Measurements from ENCODE around the gene MAN1A1.
A peak's percentile ranks its signal among the peaks of the same experiment; 100 is the strongest.
"Not testable (repeated sequence)": the region's sequence is repeated elsewhere in the genome, so short reads cannot be mapped to it uniquely, and the experiment has no call there.

The MAN1A1 gene
- total RNA-seq = 46.5 to 64.0 (median 53.2) reads per million in 3 donors

DNA sequence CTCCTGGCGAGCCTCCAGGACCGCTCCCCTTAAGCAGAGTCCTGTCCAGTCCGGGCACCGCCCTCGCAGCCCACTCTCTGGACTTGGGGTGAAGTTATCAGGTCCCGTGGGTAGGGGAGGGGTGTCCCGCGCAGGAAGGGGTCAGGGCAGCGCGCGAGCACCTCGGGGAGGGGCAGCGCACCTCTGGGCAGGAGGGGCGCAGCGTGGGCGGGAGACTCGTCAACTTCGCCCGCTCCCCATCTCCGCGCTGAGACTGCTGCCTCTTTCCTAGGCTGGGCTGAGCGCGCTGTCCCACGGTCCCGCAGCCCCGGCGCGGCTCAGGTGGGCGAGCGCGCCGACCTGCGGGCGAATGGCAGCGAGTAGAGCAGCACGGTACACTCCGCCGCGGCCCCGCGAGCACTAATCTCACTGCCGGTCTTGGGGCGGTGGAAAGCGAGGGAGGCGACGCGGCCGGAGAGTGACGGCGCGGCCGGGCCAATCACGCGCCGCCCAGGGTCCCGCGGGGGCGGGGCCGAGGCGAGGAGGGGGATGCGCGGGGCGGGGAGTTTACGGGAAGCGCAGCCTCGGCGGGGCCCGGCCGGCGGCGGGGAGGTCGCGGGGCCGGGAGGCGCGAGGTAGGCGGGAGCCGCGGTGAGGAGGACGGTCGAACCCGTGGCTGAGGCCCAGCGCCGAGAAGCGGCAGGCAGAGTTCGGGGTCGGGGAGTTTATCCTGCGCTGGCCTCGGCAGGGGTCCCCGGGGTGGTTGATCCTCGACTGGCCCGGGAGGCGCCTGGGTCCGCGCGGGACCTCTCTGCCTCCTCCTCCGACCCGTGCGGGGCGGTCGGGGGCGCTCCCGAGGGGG is at the start of gene MAN1A1:
TSS of gene MAN1A1 (minus strand) at position 401 of the 841 bp plus-strand sequence. CDS start 696 bp downstream, outside the sequence.
- Histone ChIP-seq H3K4me3 (ENCODE audit: insufficient read depth, low read depth, low read length, poor library complexity, severe bottlenecking) (peak within 1 kb of the TSS; percentile 93), H3K4me1 (ENCODE audit: control insufficient read depth, insufficient read depth, low read length, poor library complexity, severe bottlenecking) (peaks cover 6% of the 10 kb centered on the region), H3K27ac (ENCODE audit: insufficient read depth, low read length, poor library complexity, severe bottlenecking) (peak within 1 kb of the TSS; percentile 82), H3K27me3 (replicated peaks; ENCODE audit: control insufficient read depth, insufficient read depth, low read length, poor library complexity, severe bottlenecking) (no peaks in the 10 kb centered on the region), H3K9me3 (ENCODE audit: control insufficient read depth, low read length) (no peaks in the 10 kb centered on the region), H3K36me3 (ENCODE audit: control insufficient read depth, insufficient read depth, low read length) (no peaks in the 10 kb centered on the region)
- DNase-seq = peak; percentile 76 to 81 (median 81)

DNA sequence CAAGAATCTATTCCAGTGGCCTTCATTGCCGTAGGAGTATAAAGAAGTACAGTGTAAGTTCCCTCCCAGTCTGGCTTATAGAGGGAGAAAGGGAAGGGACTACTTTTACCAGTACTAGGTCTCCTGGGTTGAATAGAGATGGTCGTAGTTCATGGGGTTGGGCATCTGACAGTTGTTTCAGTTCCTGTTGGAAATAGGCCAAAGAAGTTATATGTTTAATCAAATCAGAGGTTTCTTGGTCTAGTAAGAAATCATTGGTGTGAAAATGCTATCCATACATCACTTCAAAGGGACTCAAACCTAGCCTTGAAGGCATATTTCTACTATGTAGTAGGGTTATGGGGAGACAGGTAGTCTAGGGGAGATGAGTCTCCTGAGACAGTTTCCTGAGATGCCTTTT is 45.6 kb upstream of the MAN1A1 start:
- Histone ChIP-seq H3K4me3 (ENCODE audit: insufficient read depth, low read depth, low read length, poor library complexity, severe bottlenecking) (no peak overlapping the region), H3K27ac (ENCODE audit: insufficient read depth, low read length, poor library complexity, severe bottlenecking) (no peak overlapping the region), H3K27me3 (replicated peaks; ENCODE audit: control insufficient read depth, insufficient read depth, low read length, poor library complexity, severe bottlenecking) (no peaks in the 10 kb centered on the region), H3K9me3 (ENCODE audit: control insufficient read depth, low read length) (no peaks in the 10 kb centered on the region), H3K4me1 (ENCODE audit: control insufficient read depth, insufficient read depth, low read length, poor library complexity, severe bottlenecking) (no peaks in the 10 kb centered on the region), H3K36me3 (ENCODE audit: control insufficient read depth, insufficient read depth, low read length) (no peaks in the 10 kb centered on the region)
- no peak for DNase-seq

GRCh38 chr6:119390247-119390793 is 40.8 kb upstream of the MAN1A1 start:
- no peaks in the 10 kb centered on the region for H3K27me3 ChIP-seq (replicated peaks; ENCODE audit: control insufficient read depth, insufficient read depth, low read length, poor library complexity, severe bottlenecking)
- H3K4me3 ChIP-seq (ENCODE audit: insufficient read depth, low read depth, low read length, poor library complexity, severe bottlenecking) = no peak overlapping the region
- no peak overlapping the region for H3K27ac ChIP-seq (ENCODE audit: insufficient read depth, low read length, poor library complexity, severe bottlenecking)
- DNase-seq = no peak
- no peaks in the 10 kb centered on the region for H3K4me1 ChIP-seq (ENCODE audit: control insufficient read depth, insufficient read depth, low read length, poor library complexity, severe bottlenecking)
- no peaks in the 10 kb centered on the region for H3K36me3 ChIP-seq (ENCODE audit: control insufficient read depth, insufficient read depth, low read length)
- H3K9me3 ChIP-seq (ENCODE audit: control insufficient read depth, low read length) = no peaks in the 10 kb centered on the region

GRCh38 chr6:119385994-119386393 is 36.4 kb upstream of the MAN1A1 start:
- Histone ChIP-seq H3K9me3 (ENCODE audit: control insufficient read depth, low read length) (no peaks in the 10 kb centered on the region), H3K4me1 (ENCODE audit: control insufficient read depth, insufficient read depth, low read length, poor library complexity, severe bottlenecking) (no peaks in the 10 kb centered on the region), H3K4me3 (ENCODE audit: insufficient read depth, low read depth, low read length, poor library complexity, severe bottlenecking) (no peak overlapping the region), H3K27ac (ENCODE audit: insufficient read depth, low read length, poor library complexity, severe bottlenecking) (no peak overlapping the region), H3K27me3 (replicated peaks; ENCODE audit: control insufficient read depth, insufficient read depth, low read length, poor library complexity, severe bottlenecking) (no peaks in the 10 kb centered on the region), H3K36me3 (ENCODE audit: control insufficient read depth, insufficient read depth, low read length) (no peaks in the 10 kb centered on the region)
- no peak for DNase-seq

- no peaks in the 10 kb centered on the region for H3K4me1 ChIP-seq (ENCODE audit: control insufficient read depth, insufficient read depth, low read length, poor library complexity, severe bottlenecking)
- H3K4me3 ChIP-seq (ENCODE audit: insufficient read depth, low read depth, low read length, poor library complexity, severe bottlenecking) = no peak overlapping the region
- H3K36me3 ChIP-seq (ENCODE audit: control insufficient read depth, insufficient read depth, low read length) = no peaks in the 10 kb centered on the region
- no peak overlapping the region for H3K27ac ChIP-seq (ENCODE audit: insufficient read depth, low read length, poor library complexity, severe bottlenecking)
- H3K9me3 ChIP-seq (ENCODE audit: control insufficient read depth, low read length) = no peaks in the 10 kb centered on the region
- no peak for DNase-seq
- H3K27me3 ChIP-seq (replicated peaks; ENCODE audit: control insufficient read depth, insufficient read depth, low read length, poor library complexity, severe bottlenecking) = no peaks in the 10 kb centered on the region
These were observed 34.9 kb upstream of the MAN1A1 start for GRCh38 chr6:119384444-119384843.

DNA sequence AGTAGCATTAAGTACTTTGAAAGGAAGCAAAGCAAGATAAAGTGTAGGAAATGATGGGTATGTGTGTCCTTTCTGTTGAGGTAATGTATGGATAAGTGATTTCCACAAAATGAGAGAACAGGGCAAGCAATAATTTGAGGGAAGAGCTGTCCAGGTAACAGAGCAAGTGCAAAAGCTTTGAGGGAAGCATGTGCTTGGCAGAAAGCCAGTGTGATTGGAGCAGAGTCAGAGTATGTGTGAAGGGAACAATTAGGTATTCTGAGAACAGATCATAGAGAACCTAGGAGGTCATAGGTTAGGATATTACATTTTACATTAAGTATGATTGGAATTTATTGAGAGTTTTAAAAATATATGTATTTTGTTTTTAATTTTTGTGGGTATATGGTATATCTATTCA is 30.2 kb upstream of the MAN1A1 start:
- H3K4me3 ChIP-seq (ENCODE audit: insufficient read depth, low read depth, low read length, poor library complexity, severe bottlenecking) = no peak overlapping the region
- no peaks in the 10 kb centered on the region for H3K36me3 ChIP-seq (ENCODE audit: control insufficient read depth, insufficient read depth, low read length)
- no peaks in the 10 kb centered on the region for H3K9me3 ChIP-seq (ENCODE audit: control insufficient read depth, low read length)
- no peak overlapping the region for H3K27ac ChIP-seq (ENCODE audit: insufficient read depth, low read length, poor library complexity, severe bottlenecking)
- no peak for DNase-seq
- H3K27me3 ChIP-seq (replicated peaks; ENCODE audit: control insufficient read depth, insufficient read depth, low read length, poor library complexity, severe bottlenecking) = no peaks in the 10 kb centered on the region
- H3K4me1 ChIP-seq (ENCODE audit: control insufficient read depth, insufficient read depth, low read length, poor library complexity, severe bottlenecking) = no peaks in the 10 kb centered on the region

GRCh38 chr6:119377043-119377442 is 27.5 kb upstream of the MAN1A1 start:
- H3K27ac ChIP-seq (ENCODE audit: insufficient read depth, low read length, poor library complexity, severe bottlenecking) = not testable (repeated sequence)

DNA sequence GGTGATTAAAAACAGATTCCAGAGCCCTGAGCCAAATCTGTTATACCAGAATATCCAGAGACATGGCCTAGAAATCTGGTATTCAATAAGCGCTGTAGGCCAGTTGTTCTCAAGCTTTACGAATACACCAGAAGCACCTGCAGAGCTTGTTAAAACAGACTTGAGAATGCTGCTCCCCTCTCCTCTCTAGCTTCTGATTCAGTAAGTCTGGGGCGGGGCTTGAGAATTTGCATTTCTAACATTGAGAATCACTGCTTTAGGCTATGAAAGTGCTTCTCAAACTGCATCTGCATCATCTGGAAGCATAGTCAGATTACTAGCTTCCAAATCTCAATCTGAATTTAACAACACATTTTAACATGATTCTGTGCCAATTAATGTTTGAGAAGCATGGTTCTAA is 20.5 kb upstream of the MAN1A1 start:
- no peak overlapping the region for H3K27ac ChIP-seq (ENCODE audit: insufficient read depth, low read length, poor library complexity, severe bottlenecking)
- no peak for DNase-seq
- H3K4me1 ChIP-seq (ENCODE audit: control insufficient read depth, insufficient read depth, low read length, poor library complexity, severe bottlenecking) = no peaks in the 10 kb centered on the region
- H3K4me3 ChIP-seq (ENCODE audit: insufficient read depth, low read depth, low read length, poor library complexity, severe bottlenecking) = no peak overlapping the region
- no peaks in the 10 kb centered on the region for H3K9me3 ChIP-seq (ENCODE audit: control insufficient read depth, low read length)
- no peaks in the 10 kb centered on the region for H3K36me3 ChIP-seq (ENCODE audit: control insufficient read depth, insufficient read depth, low read length)
- H3K27me3 ChIP-seq (replicated peaks; ENCODE audit: control insufficient read depth, insufficient read depth, low read length, poor library complexity, severe bottlenecking) = no peaks in the 10 kb centered on the region

More at GRCh38 chr6:119377043-119377442, 27.5 kb upstream of the MAN1A1 start:
- not testable (repeated sequence) for H3K4me1 ChIP-seq (ENCODE audit: control insufficient read depth, insufficient read depth, low read length, poor library complexity, severe bottlenecking); H3K27me3 ChIP-seq (replicated peaks; ENCODE audit: control insufficient read depth, insufficient read depth, low read length, poor library complexity, severe bottlenecking); H3K36me3 ChIP-seq (ENCODE audit: control insufficient read depth, insufficient read depth, low read length); H3K9me3 ChIP-seq (ENCODE audit: control insufficient read depth, low read length); H3K4me3 ChIP-seq (ENCODE audit: insufficient read depth, low read depth, low read length, poor library complexity, severe bottlenecking); DNase-seq

DNA sequence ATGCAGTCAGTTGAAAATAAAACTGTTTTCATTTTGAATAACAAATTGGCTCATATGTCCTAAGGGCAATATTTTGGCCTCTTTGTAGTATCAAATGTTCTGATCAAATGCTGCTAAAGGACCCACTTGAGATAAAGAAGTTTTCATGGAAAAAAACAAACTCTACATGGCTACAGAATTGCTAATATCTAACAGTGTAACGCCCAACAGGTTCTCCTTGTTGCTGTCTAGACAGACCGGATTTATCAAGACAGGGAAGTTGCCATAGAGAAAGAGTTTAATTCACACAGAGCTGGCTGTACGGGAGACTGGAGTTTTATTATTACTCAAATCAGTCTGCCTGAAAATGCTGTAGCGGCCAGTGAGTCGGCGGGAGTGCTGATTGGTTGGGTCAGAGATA is 19.4 kb upstream of the MAN1A1 start:
- no peak overlapping the region for H3K4me3 ChIP-seq (ENCODE audit: insufficient read depth, low read depth, low read length, poor library complexity, severe bottlenecking)

DNA sequence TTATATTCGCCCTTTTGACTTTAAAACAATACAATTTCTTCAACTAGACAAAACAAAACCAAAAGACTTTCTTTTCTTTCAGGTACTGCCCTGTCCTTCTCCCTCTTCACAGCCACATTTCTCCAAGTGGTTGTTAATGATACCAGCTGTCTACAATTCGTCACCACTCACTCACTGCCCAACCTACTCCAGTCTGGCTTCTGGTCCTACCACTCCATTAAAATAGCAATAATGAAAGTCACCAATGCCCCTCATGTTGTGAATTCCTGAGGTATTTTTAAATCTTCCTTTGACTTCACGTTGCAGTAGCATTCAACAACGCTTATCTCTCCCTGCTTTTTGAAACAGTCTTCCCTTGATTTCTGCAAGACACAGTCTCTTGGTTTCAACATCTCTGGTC is 11.6 kb upstream of the MAN1A1 start:
- H3K4me3 ChIP-seq (ENCODE audit: insufficient read depth, low read depth, low read length, poor library complexity, severe bottlenecking) = no peak overlapping the region
- DNase-seq = no peak
- H3K4me1 ChIP-seq (ENCODE audit: control insufficient read depth, insufficient read depth, low read length, poor library complexity, severe bottlenecking) = no peaks in the 10 kb centered on the region
- no peaks in the 10 kb centered on the region for H3K36me3 ChIP-seq (ENCODE audit: control insufficient read depth, insufficient read depth, low read length)
- no peak overlapping the region for H3K27ac ChIP-seq (ENCODE audit: insufficient read depth, low read length, poor library complexity, severe bottlenecking)
- no peaks in the 10 kb centered on the region for H3K27me3 ChIP-seq (replicated peaks; ENCODE audit: control insufficient read depth, insufficient read depth, low read length, poor library complexity, severe bottlenecking)
- no peaks in the 10 kb centered on the region for H3K9me3 ChIP-seq (ENCODE audit: control insufficient read depth, low read length)

More for the DNA sequence above, 19.4 kb upstream of the MAN1A1 start:
- no peaks in the 10 kb centered on the region for H3K4me1 ChIP-seq (ENCODE audit: control insufficient read depth, insufficient read depth, low read length, poor library complexity, severe bottlenecking)
- no peaks in the 10 kb centered on the region for H3K27me3 ChIP-seq (replicated peaks; ENCODE audit: control insufficient read depth, insufficient read depth, low read length, poor library complexity, severe bottlenecking)
- no peaks in the 10 kb centered on the region for H3K9me3 ChIP-seq (ENCODE audit: control insufficient read depth, low read length)
- no peaks in the 10 kb centered on the region for H3K36me3 ChIP-seq (ENCODE audit: control insufficient read depth, insufficient read depth, low read length)
- H3K27ac ChIP-seq (ENCODE audit: insufficient read depth, low read length, poor library complexity, severe bottlenecking) = no peak overlapping the region
- no peak for DNase-seq

Measured in effector memory CD4-positive, alpha-beta T cell (primary cell).